Bronchial epithelial cell (primary cell): ENCODE measurements around the gene SLC38A5. TPM values are rescaled to one million over a fixed set of nuclear protein-coding genes. Genes with fewer than 3 reads are reported as not detected.
A peak's percentile ranks its signal among the peaks of the same experiment; 100 is the strongest.
"Not testable (repeated sequence)": the region's sequence is repeated elsewhere in the genome, so short reads cannot be mapped to it uniquely, and the experiment has no call there.

ENCODE experiments used
- DNase-seq: peaks from one replicate; pipeline ENCODE4 v3.0.0-alpha.2; 2010; ENCODE audit warnings: low read depth
- FAIRE-seq: peaks from 2 replicates; lab custom pipeline; 2011; peaks lifted over from hg19 to GRCh38; lab: Jason Lieb, UNC
- H3K27me3 ChIP-seq: 2 replicates; pipeline ENCODE4 v1.5.1; 2011; ENCODE audit warnings: low read length; ENCODE audit not compliant: control insufficient read depth, insufficient read depth
- H3K36me3 ChIP-seq: 2 replicates; pipeline ENCODE4 v1.5.1; 2011; ENCODE audit warnings: low read length; ENCODE audit not compliant: control insufficient read depth, insufficient read depth
- H3K4me3 ChIP-seq: 2 replicates; pipeline ENCODE4 v1.5.1; 2011; ENCODE audit warnings: mild to moderate bottlenecking, low read depth, low read length, control low read depth
- total RNA-seq: library from RNA; depleted of rRNA; stranded (reverse); fragments of >200 nt; gene quantifications from 2 replicates; pipeline ENCODE4 v1.2.1, GENCODE V29; 2014
- TF ChIP-seq, protein P1 (sequence below): IDR thresholded peaks from 2 replicates; pipeline ENCODE4 v1.5.1; 2011; ENCODE audit warnings: mild to moderate bottlenecking, moderate library complexity, low read length, control low read depth, inconsistent platforms; ENCODE audit not compliant: insufficient read depth, severe bottlenecking

Gene SLC38A5
- total RNA-seq, result 134 and 348 TPM in 2 replicates

DNA sequence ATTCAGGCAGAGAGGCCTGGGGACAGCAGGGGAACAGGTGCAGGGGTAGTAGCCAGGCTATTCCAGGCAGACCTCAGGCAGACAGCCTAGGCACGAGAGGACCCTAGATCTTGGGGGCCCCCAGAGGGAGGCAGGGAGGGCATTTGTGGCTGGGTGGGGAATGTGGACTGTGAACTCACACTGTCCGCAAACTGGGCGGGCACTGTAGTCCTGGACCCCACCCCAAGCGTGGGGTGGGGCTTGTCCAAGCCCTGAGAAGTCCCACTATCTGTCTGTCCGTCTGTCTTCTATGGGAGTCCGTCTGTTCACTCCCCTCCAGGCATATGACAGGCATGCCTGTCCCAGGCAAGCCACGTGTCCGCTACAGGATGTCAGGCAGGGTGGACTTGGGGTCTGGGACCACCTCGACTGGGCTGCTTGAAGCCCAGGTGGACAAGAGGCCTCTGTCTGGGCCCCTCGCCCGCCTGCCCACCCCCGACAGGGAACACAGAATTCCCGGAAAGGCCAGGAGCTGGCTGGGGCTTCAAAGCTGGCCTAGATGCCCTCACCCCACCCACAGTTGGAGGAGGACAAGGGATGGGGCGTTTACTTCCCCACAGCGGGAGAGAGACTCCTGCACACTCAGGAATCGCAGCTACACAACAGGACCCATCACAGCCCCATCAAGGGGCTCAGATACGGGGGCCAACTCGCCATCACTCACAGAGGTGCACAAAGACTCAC, at the start of gene SLC38A5:
Gene SLC38A5, minus strand, starts transcription at position 151 of the 723 bp plus-strand sequence. CDS start 2,336 bp downstream, outside the sequence.
- TF ChIP-seq, protein P1, sequence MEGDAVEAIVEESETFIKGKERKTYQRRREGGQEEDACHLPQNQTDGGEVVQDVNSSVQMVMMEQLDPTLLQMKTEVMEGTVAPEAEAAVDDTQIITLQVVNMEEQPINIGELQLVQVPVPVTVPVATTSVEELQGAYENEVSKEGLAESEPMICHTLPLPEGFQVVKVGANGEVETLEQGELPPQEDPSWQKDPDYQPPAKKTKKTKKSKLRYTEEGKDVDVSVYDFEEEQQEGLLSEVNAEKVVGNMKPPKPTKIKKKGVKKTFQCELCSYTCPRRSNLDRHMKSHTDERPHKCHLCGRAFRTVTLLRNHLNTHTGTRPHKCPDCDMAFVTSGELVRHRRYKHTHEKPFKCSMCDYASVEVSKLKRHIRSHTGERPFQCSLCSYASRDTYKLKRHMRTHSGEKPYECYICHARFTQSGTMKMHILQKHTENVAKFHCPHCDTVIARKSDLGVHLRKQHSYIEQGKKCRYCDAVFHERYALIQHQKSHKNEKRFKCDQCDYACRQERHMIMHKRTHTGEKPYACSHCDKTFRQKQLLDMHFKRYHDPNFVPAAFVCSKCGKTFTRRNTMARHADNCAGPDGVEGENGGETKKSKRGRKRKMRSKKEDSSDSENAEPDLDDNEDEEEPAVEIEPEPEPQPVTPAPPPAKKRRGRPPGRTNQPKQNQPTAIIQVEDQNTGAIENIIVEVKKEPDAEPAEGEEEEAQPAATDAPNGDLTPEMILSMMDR, result no peak
- peak within 1 kb of the TSS; percentile 56 for H3K4me3 ChIP-seq
- DNase-seq (no peak), FAIRE-seq (no peak)
- no peaks in the 10 kb centered on the region for H3K27me3 ChIP-seq
- H3K36me3 ChIP-seq, result peaks cover 8% of the 10 kb centered on the region

DNA sequence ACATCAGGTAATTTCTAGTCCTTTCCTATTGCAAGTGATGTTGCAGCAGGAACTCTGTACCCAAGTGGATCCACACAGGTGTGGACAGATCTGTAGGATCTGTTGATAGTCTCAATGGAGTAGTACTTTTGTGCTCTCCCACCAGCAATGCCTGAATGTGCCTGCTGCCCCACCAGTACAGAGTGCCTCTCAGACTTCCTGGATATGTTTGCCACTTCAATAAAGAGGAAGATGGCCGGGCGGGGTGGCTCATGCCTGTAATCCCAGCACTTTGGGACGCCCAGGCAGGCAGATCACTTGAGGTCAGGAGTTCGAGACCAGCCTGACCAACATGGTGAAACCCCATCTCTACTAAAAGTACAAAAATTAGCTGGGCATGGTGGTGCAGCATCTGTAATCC, 49.4 kb upstream of the SLC38A5 start:
- H3K36me3 ChIP-seq, H3K4me3 ChIP-seq, H3K27me3 ChIP-seq, FAIRE-seq, DNase-seq: not testable (repeated sequence)

- DNase-seq, result no peak
- FAIRE-seq, result no peak
- no peak overlapping the region for H3K4me3 ChIP-seq
These were observed 46.9 kb upstream of the SLC38A5 start for GRCh38 chrX:48516987-48517386.

DNA sequence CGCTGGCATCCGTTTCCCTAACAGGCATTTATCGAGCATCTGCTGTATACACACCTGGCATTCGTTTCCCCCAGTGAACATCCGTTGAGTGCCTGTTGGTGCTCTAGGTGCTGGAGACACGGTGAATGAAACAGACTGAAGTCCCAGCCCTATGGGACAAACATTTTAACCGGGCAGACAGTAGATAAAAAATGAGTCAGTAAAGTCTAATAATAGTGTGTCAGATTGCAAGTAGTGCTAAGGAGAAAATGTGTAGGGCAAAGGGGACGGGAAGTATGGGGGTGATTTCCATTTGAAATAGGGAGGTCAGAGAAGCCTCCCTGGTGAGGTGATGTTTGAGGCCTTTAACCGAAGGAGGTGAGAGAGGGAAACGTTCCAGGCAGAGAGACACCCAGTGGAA, 46.2 kb upstream of the SLC38A5 start:
- Histone ChIP-seq H3K36me3 (peaks cover 8% of the 10 kb centered on the region), H3K27me3 (no peaks in the 10 kb centered on the region), H3K4me3 (no peak overlapping the region)
- FAIRE-seq, result no peak
- TF ChIP-seq, protein P1, result no peak
- no peak for DNase-seq

More at GRCh38 chrX:48516987-48517386, 46.9 kb upstream of the SLC38A5 start:
- Histone ChIP-seq H3K27me3 (no peaks in the 10 kb centered on the region), H3K36me3 (peaks cover 8% of the 10 kb centered on the region)
- TF ChIP-seq, protein P1, result no peak

DNA sequence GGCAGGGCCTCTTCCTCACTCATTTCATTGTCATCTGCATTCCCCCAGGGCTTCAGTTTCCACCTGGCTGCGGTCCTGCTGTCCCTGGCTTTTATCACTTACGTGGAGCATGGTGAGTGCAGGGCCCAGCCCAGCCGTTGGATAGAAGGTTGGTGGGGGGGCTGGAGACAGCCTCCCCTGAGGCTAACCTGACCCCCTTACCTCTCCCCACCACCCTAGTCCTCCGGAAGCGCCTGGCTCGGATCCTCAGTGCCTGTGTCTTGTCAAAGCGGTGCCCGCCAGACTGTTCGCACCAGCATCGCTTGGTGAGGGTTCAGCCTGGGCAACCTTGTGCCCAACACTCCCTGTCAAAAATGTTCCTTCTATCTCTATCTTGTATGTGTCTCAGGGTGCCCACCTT, 45.8 kb upstream of the SLC38A5 start:
- Histone ChIP-seq H3K36me3 (peaks cover 8% of the 10 kb centered on the region), H3K4me3 (no peak overlapping the region), H3K27me3 (no peaks in the 10 kb centered on the region)
- DNase-seq (no peak), FAIRE-seq (no peak)
- TF ChIP-seq, protein P1, result no peak

- Histone ChIP-seq H3K4me3 (no peak overlapping the region), H3K36me3 (peaks cover 8% of the 10 kb centered on the region), H3K27me3 (no peaks in the 10 kb centered on the region)
- TF ChIP-seq, protein P1, result no peak
- FAIRE-seq (no peak), DNase-seq (no peak)
These were observed 44.9 kb upstream of the SLC38A5 start for GRCh38 chrX:48514868-48515460.
